H1 (cell line): ENCODE measurements around the gene ACP6.

Experiments
- CEBPB ChIP-seq: IDR thresholded peaks from 2 replicates; pipeline ENCODE4 v1.6.1; 2012; ENCODE audit warnings: low read depth, low read length
- GABPA ChIP-seq: IDR thresholded peaks from 2 replicates; pipeline ENCODE4 v1.6.1; 2011; ENCODE audit warnings: mild to moderate bottlenecking, low read length, moderate library complexity, borderline replicate concordance; ENCODE audit not compliant: insufficient read depth
- KDM1A ChIP-seq: fragments of 200-600, 300-600 bp; sonication (generic); IDR thresholded peaks from 2 replicates; pipeline ENCODE4 v1.7.1; 2016; ENCODE audit warnings: mild to moderate bottlenecking, low read length, borderline replicate concordance
- MAFK ChIP-seq: IDR thresholded peaks from 2 replicates; pipeline ENCODE4 v1.6.1; 2012; ENCODE audit warnings: low read depth, mild to moderate bottlenecking, improper control_type of control experiment, low read length
- POLR2A ChIP-seq, 2 experiments: IDR thresholded peaks; 1 replicate in 1 of 2; 2 replicates in 1 of 2; pipeline ENCODE4 v1.6.1; 2011; ENCODE audit warnings: low read depth in 2 of 2, low read length in 2 of 2, mild to moderate bottlenecking in 2 of 2; ENCODE audit errors: control extremely low read depth in 1 of 2
- POLR2AphosphoS5 ChIP-seq: IDR thresholded peaks from 2 replicates; pipeline ENCODE4 v1.6.1; 2011; ENCODE audit warnings: low read depth, low read length
- RNF2 ChIP-seq: fragments of 200-900, 300-1000 bp; sonication (generic); IDR thresholded peaks from 2 replicates; pipeline ENCODE4 v1.7.1; 2016; ENCODE audit warnings: borderline replicate concordance, low read depth, mild to moderate bottlenecking, antibody characterized with exemption, low read length; ENCODE audit not compliant: poor library complexity, severe bottlenecking; ENCODE audit errors: missing control alignments
- SIX5 ChIP-seq: IDR thresholded peaks from 2 replicates; pipeline ENCODE4 v1.6.1; 2011; ENCODE audit warnings: mild to moderate bottlenecking, low read depth, low read length
- SP1 ChIP-seq: IDR thresholded peaks from 2 replicates; pipeline ENCODE4 v1.6.1; 2011; ENCODE audit warnings: low read depth, low read length
- SP4 ChIP-seq: IDR thresholded peaks from 2 replicates; pipeline ENCODE4 v1.6.1; 2012; ENCODE audit warnings: low read length, inconsistent platforms
- TF ChIP-seq, protein P1 (sequence below): IDR thresholded peaks from 2 replicates; pipeline ENCODE4 v1.6.1; 2012; ENCODE audit warnings: inconsistent platforms
- TF ChIP-seq, protein P2 (sequence below), 3 experiments: IDR thresholded peaks; 1 replicate in 2 of 3; 2 replicates in 1 of 3; pipeline versions ENCODE4 v1.5.1 to v1.6.1; 2011; ENCODE audit warnings: low read length in 3 of 3, mild to moderate bottlenecking in 3 of 3, inconsistent platforms in 2 of 3, low read depth in 1 of 3, moderate library complexity in 1 of 3; ENCODE audit not compliant: insufficient read depth in 1 of 3; ENCODE audit errors: control extremely low read depth in 1 of 3

DNA sequence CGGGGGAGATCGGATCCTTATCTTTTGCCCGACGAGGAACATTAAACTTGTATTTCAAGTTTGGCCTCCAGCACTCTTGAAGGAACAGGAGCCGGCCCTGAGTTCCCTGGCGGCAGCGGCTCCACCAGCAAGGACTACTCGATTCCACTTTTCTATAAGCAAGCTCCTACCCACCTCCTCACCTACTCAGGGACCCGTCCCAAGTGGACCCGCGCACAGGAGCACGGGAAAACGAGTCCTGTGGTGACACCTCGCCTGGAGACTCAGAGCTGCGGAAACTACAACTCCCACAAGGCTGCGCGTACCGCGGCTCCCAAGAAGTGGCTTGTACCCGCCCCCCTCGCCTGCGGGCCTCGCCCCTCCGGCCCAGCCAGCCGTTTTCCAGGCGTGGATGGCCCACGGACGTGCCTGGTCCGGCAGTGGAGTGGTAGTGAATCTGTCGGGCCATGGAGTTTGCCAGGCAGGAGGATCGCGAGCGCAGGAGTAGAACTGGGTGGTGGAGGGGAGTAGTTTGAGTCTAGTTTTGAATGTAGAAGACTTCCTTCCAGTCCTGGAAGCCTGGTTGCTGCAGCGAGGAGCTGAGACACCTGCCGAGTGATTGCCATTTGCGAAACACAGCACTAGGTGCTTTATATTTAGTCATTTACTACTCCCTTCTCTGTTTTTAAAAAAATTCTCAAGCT lies at the start of gene ACP6:
- TF ChIP-seq SIX5 (peak; percentile 90), KDM1A (no peak), POLR2A (IDR thresholded peaks at IDR 0.05; ENCODE audit: control extremely low read depth in 1 of 2, low read depth in 2 of 2, low read length in 2 of 2) (peak in 1 of 2 experiments; percentile 52; a peak in 1 of 3 replicates), SP1 (no peak), CEBPB (peak; percentile 34; the same call in 1 of the 2 replicates), MAFK (no peak), GABPA (no peak), POLR2AphosphoS5 (no peak; the same call in 1 of the 2 replicates), SP4 (no peak), RNF2 (no peak)
- TF ChIP-seq, protein P1, sequence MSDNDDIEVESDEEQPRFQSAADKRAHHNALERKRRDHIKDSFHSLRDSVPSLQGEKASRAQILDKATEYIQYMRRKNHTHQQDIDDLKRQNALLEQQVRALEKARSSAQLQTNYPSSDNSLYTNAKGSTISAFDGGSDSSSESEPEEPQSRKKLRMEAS: no peak
- TF ChIP-seq, protein P2, sequence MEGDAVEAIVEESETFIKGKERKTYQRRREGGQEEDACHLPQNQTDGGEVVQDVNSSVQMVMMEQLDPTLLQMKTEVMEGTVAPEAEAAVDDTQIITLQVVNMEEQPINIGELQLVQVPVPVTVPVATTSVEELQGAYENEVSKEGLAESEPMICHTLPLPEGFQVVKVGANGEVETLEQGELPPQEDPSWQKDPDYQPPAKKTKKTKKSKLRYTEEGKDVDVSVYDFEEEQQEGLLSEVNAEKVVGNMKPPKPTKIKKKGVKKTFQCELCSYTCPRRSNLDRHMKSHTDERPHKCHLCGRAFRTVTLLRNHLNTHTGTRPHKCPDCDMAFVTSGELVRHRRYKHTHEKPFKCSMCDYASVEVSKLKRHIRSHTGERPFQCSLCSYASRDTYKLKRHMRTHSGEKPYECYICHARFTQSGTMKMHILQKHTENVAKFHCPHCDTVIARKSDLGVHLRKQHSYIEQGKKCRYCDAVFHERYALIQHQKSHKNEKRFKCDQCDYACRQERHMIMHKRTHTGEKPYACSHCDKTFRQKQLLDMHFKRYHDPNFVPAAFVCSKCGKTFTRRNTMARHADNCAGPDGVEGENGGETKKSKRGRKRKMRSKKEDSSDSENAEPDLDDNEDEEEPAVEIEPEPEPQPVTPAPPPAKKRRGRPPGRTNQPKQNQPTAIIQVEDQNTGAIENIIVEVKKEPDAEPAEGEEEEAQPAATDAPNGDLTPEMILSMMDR (IDR thresholded peaks at IDR 0.05; ENCODE audit: control extremely low read depth in 1 of 3, insufficient read depth in 1 of 3, low read depth in 1 of 3, low read length in 3 of 3): no peak
